SH-SY5Y (cell line): ENCODE data around the gene CTSD.

Source experiments
- GATA2 ChIP-seq: IDR thresholded peaks from 2 replicates; pipeline ENCODE4 v1.6.1; 2011; ENCODE audit warnings: mild to moderate bottlenecking, low read depth, low read length
- GATA3 ChIP-seq: IDR thresholded peaks from 2 replicates; pipeline ENCODE4 v1.6.1; 2011; ENCODE audit warnings: low read depth, mild to moderate bottlenecking, low read length, moderate library complexity

GRCh38 chr11:1707751-1708150 lies 56.0 kb downstream of the CTSD start:
- TF ChIP-seq GATA2 (no peak), GATA3 (no peak)
